Suprapubic skin (tissue), 4 donors: ENCODE data around the gene GPR25.

ENCODE experiments used
- POLR2A ChIP-seq, 2 donors: fragments of 450-650 bp; IDR thresholded peaks; one replicate each; pipeline ENCODE4 v1.6.1; 2017; ENCODE audit warnings: antibody characterized with exemption in 2 of 2, mild to moderate bottlenecking in 2 of 2, moderate library complexity in 2 of 2
- POLR2AphosphoS5 ChIP-seq, 3 donors: sonication (generic); formaldehyde crosslinking; IDR thresholded peaks; one replicate each; pipeline ENCODE4 v1.6.1; 2017; ENCODE audit warnings: antibody characterized with exemption in 3 of 3
- TF ChIP-seq, protein P1 (sequence below), 2 donors: fragments of 200-600 bp in 1 of 2; fragments of 450-650 bp in 1 of 2; sonication (generic) in 1 of 2; IDR thresholded peaks; one replicate each; pipeline ENCODE4 v1.5.1; 2016 to 2019; ENCODE audit warnings: antibody characterized with exemption in 2 of 2, mild to moderate bottlenecking in 1 of 2, moderate library complexity in 1 of 2

- TF ChIP-seq, protein P1, sequence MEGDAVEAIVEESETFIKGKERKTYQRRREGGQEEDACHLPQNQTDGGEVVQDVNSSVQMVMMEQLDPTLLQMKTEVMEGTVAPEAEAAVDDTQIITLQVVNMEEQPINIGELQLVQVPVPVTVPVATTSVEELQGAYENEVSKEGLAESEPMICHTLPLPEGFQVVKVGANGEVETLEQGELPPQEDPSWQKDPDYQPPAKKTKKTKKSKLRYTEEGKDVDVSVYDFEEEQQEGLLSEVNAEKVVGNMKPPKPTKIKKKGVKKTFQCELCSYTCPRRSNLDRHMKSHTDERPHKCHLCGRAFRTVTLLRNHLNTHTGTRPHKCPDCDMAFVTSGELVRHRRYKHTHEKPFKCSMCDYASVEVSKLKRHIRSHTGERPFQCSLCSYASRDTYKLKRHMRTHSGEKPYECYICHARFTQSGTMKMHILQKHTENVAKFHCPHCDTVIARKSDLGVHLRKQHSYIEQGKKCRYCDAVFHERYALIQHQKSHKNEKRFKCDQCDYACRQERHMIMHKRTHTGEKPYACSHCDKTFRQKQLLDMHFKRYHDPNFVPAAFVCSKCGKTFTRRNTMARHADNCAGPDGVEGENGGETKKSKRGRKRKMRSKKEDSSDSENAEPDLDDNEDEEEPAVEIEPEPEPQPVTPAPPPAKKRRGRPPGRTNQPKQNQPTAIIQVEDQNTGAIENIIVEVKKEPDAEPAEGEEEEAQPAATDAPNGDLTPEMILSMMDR (IDR thresholded peaks at IDR 0.05), result no peak
- no peak for TF ChIP-seq POLR2AphosphoS5 (IDR thresholded peaks at IDR 0.05)
- TF ChIP-seq POLR2A (IDR thresholded peaks at IDR 0.05), result no peak
Measured at GRCh38 chr1:200894712-200895442, 22.1 kb downstream of the GPR25 start, which contains the start of gene INAVA.
